ENCODE measurements around the gene ZFAND3.
"Not testable (repeated sequence)": the region's sequence is repeated elsewhere in the genome, so short reads cannot be mapped to it uniquely, and the experiment has no call there.

ZFAND3 gene

DNA sequence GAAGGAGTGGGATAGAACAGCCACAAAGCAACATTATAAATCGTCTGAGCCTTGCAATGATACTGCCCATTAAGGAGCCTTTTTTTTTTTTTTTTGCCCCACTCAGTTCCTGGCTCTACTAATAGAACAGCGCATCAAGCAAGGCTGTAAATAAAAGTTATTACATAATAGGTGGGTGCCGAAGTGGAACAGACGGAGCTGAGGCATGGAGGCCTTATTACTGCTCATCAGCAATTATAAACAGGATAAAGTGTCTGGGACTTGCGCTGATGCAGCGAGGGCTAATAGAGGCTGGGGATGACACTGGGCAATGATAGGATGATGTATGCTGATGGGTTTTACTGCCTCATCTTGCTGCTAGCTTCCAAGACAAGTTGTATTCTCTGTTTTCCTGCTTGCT, 272.1 kb downstream of the ZFAND3 start:
- DNase-seq (ENCODE audit: low read depth in 2 of 2), result no peak

DNA sequence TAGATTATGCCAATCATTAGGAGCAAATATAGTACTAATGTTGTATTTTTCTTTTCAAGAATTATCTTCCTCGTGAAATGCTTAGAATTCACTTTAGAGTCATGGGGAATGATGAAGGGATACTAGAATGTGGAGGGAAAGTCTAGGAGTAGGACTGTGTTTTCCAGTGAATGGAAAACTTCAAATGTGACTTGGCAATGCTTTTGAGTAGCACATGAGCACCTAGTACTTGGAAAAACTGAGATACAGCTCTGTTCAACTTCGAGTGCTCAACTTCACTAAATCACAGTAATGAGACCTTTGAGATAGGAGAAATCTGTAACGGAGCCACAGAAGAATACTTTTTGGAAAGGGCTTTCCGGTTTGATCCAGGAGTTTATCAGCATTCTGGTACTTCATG, 272.9 kb downstream of the ZFAND3 start:
- no peak for DNase-seq (ENCODE audit: low read depth in 2 of 2)

DNA sequence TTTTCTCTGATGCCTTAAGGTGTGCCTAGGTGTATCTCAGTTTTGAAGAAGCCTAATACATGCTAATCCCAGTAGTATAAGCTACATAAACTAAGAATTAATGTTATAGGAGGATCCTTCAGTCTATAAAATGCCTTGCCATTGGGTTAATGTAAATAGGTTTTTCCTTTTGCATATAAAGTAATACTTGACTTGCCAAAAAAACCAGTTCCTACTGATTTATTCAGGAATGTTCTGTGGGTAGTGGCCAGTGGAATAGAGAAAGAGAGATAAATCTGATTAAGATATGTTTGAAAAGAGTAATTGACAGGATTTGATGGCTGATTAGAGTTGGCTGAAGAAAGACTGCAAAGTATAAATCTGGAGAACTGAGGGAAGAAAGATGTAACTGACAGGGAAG, 273.4 kb downstream of the ZFAND3 start:
- DNase-seq (ENCODE audit: low read depth in 2 of 2), result no peak

DNA sequence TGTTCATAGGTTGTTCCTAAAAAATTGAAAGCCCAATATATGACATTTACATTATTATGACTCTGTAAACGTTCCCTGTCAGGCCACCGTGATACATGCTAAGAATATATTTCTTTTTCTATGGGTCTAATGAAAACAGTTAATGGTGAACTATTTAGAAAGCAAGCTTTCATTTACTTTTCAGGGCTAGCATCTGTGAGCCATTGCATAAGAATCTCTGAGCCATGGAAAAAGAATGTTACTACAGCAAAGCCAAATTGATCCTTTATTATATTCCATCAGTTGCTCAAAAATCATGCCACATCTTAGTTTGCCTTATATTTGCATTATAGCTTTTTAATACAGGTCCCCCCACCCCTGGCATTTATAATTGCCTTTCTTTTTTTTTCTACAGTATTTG, 275.5 kb downstream of the ZFAND3 start:
- no peak for DNase-seq (ENCODE audit: low read depth in 2 of 2)

DNA sequence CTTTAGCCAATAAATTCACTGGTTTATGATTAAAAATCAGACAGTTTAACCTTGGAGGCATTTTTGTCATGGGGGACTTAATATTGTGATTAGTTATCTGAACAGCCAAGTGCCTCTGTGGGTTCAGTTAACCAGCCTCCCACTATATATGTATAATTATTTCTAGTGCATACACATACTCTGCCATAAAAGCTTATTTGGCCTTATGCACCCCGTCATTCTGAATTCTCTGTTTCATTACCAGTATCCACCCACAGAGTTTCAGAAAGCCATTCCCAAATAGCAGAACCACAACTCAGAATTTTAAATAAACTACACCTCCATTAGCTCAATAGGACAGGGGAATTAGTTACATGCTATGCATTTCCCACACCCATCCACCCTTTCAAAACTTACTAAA, 279.7 kb downstream of the ZFAND3 start:
- DNase-seq (ENCODE audit: low read depth in 2 of 2), result no peak

DNA sequence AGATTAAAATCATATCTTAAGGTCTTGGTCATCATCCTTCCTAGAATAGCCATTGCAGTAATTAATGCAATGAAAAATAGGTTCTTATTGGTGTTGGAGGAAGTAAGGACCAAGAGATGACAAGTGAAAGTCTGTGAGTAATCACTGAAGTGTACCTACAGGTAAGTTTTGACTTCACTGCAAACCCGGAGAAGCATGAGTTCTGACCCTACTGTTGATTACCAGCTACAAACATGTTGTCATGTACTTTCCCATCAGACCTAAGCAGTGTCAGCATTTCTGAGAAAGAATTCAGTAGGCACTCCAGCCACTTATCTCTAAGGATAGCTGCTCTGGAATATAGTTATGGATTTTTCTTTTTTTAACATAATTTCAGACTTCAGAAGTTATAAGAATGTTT, 280.9 kb downstream of the ZFAND3 start:
- no peak for DNase-seq (ENCODE audit: low read depth in 2 of 2)

DNA sequence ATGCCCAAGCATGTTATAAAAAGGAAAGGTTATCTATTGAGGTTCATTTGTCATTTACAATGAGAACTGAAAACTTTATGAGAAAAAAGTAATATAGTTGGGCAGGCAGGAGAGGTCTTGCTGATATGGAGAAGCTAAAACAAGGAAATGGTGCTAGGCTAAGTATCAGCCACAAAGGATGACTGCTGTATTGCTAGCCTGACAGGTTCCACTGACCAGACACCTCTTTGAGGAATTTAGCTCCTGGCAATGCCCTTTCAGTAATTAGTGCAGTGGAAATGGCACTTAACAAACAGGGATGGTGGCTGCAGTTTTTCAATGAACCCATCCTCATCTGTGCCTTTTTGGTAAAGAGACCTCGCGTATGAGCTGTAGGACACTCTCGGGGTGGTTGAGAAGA, 284.4 kb downstream of the ZFAND3 start:
- DNase-seq (ENCODE audit: low read depth in 2 of 2), result no peak

DNA sequence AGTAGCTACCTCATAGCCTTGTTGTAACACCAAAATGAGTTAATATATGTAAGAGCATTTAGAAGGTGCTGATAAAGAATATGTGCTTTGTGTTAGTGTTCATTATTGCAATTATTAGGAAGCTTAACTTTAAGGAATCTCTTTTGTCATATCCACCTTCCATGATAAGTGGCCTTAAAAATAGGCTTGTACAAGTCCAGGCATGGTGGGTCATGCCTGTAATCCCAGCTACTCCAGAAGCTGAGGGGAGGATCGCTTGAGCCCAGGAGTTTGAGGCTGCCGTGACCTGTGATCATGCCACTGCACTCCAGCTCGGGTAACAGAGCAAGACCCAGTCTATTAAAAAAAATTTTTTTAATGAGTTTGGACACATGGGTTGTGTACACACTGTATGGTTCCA, 285.5 kb downstream of the ZFAND3 start:
- DNase-seq (ENCODE audit: low read depth in 2 of 2), result no peak

DNA sequence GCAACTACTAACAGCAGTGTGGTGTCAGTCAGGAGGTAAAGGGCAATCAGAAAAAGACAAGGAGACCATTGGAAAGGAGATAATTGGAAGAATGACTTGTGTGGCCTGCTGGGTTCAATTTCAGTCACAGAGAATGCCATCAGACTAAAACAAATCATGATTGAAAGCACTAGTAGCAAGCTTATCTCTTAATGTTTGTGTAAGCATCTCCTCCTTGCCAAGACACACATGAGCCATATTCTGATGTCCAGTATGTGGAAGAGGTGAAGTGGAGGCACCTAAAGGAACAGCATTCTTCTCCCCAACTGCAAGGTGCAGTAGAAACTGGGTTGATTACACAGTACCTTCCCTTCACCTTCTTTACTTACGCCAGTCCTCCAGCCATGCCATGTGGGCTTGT, 287.5 kb downstream of the ZFAND3 start:
- DNase-seq (ENCODE audit: low read depth in 2 of 2), result no peak

DNA sequence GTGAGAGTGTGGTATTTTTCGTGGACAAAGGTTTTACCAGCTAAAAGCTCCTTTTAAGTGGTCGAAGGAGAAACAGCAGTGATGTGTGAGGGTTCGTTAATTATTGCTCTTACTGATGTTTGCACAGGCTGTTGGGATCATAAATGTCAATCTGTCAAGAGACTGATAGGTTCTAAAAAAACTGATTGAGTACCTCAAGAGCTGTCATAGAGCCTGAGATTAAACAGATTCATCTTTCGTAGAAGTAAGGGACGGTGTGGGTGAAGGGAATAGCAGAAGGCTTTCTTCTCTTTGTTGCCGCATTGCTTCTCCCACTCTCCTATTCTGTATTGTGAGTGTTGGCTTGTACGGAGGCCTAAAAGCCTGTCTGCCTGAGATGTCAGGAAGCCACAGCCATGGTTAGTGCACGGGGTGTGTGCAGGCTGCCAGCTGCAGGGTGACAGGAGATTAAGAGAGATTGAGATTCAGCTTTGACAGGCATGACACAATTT, 291.0 kb downstream of the ZFAND3 start:
- DNase-seq (ENCODE audit: low read depth in 2 of 2), result no peak

DNA sequence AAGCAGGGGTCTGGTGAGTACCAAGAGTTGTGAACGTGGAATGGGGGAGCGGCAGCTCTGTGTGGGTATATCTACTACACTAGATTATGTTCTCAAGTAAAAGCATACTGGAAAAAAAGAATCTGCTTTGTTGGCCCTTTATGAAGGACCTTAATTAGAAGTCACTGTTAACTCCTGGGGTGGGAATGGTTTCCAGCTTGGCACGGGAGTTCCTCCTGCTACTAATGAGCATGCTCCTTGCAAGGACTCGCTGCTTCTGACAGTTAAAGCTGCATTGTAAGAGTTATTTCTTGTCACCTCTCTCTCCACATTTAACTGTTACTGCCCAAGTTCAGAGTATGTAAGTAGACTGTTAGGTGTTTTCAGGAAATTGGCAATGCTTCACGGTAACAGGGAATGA, 292.7 kb downstream of the ZFAND3 start:
- DNase-seq (ENCODE audit: low read depth in 2 of 2), result no peak

DNA sequence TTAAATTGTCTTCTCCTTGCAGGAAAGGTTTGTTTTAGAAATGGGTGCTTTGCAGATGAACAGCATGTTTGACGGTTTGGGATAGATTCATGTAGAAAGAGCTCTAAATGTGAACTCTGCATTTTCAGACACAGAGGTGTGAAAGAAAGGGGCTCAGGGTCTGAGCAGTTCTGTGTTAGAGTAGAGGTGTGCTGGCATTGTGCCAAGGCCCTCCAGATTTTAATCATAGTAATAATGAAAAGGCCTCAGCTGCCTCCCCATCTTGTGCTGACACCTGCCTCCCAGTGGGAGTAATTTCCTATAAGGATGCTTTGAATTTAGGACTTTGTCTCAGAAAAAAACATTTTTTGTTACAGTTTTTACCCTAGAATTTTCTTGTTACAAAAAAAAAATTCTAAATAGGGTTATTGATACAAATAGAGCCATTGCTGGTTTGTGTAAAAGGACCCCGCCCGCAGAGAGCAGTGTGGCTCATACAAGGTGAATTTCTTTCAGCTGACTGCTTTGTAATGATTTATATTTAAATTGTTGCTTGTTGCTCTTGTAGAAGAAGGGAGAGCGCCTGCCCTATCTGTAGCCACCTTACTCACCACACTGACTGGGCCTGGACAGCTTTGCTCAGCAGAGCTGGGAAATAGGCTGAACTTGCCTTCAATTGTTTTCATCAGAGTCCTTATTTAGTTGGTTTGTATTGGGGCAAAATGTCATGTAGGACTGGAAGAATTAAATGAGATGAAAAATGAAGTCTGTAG, 294.5 kb downstream of the ZFAND3 start:
- DNase-seq (ENCODE audit: low read depth in 2 of 2), result no peak

DNA sequence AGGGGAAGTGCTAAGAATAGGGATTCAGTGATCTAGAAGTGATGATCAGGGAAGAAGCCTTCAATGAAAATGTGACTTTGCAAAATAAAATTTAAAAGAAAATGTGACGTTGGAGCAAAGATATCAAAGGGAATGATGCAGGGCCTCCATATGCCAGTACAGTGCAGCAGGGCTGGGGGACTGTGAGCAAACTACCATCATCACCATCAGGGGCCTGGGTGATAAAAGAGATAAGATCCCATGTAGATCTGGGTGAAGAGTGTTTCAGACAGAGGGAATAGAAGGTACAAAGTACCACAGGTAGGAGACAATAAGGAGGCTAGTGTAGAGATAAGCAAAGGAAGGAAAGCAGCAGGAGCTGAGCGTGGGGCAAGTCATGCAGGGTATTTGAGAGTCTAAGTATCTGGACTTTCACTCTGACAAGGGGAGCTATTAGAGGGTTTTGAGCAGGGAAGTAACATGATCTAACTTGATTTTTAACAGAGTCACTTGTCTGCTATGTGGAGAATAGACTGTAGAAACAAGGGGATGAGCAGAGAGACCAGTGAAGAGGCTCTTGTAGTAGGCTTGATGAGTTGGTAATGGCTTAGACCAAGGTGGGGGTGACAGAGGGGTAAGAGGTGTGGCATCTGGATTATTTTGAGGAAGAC, 295.6 kb downstream of the ZFAND3 start:
- no peak for DNase-seq (ENCODE audit: low read depth in 2 of 2)

DNA sequence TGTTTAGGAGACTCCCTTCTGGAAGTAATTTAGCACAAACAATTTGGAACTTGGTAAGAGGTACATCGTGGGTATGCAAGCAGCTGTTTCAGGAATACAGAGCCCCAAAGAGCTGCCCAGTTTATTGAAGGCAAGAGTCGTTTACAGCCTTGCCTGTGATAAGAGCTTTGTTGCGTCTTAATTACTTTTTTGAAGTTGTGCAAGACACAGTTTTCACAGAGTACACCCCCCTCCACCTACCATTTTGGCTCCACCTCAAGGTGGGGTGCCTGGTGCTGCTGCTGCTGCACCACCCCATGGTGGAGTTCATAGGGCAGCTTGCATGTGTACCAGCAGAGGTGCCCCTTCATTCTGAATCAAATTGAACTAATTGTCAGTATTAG, 296.1 kb downstream of the ZFAND3 start:
- no peak for DNase-seq (ENCODE audit: low read depth in 2 of 2)

DNA sequence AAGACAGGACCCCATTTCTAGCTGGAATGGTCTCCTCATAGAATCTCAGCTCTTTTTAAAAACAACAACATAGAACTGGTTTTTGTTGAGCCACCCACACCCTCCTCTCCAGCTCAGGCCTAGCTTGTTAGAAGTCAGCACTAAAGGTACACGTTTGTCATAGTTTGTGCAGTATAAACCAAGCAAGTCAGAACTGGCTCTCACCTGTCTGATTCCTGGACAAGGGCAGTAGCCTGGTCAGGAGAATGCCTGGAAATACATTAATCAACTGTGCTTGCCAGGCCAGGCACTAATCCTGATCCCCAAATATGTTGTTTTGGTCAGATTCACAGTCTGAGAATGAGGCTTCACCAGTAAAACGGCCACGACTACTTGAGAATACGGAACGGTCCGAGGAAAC, 296.7 kb downstream of the ZFAND3 start:
- DNase-seq (ENCODE audit: low read depth in 2 of 2), result no peak

DNA sequence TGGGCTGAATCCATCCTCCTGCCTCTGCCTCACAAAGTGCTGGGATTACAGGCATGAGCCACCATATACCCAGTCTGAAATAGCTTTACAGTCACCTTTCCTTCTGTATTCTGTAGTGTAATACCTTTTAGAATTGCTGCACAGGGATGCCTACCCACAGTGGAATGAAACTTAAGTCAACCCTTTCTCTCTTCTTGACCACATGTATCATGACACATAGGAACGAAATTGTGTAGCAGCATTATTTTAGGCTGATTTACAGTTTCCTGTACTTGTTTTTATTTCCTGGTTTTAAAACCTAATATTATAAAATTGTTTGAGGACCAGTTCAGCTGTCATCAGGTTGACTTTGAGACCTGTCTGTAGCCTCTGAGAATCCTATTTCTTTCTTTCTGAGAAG, 297.8 kb downstream of the ZFAND3 start:
- no peak for DNase-seq (ENCODE audit: low read depth in 2 of 2)

DNA sequence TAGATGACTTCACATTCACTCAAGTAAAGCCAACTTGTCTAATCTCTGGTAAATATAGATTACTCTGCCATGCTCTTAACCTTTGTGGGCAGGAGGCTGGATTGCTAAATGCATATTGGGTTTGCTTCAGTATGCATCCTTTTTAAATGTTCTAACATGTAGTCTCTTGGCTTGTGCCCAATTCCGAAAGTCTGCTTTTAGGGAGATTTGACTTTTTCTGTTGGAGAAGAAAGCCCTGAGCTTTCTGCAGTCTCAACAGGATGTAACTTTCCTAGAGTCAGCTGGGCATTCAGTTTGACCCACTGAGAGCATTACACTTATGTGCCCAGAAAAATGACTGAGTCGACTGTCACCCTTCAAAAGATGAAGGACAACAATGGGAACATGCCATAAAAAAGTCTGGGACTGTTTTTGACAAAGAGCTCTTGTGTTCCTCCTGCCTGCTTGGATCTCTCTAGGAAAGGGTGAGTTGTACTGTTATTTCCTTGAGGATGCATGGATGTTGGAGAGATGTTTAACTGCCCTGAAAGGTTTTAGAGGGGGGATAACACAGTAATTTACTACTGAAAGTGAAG, 299.4 kb downstream of the ZFAND3 start:
- DNase-seq (ENCODE audit: low read depth in 2 of 2), result no peak

DNA sequence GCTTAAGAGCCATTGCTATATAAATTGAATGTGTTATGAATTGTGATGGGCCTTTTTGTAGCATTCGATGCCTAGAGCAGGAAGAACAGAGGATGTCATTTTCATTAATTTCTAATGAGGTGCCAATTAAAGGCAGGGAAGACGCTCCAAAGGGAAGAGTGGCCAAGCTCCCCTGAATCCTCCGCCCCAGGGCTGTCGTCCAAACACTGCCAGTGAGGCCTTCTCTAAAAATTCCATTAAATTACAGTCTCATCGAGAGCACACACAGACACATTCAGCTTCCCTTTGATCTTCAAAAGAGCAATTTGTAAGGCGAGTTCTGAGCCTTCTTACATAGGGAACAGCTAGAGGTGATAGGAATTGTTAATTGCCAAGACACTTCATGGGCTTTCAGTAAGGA, 300.0 kb downstream of the ZFAND3 start:
- no peak for DNase-seq (ENCODE audit: low read depth in 2 of 2)

DNA sequence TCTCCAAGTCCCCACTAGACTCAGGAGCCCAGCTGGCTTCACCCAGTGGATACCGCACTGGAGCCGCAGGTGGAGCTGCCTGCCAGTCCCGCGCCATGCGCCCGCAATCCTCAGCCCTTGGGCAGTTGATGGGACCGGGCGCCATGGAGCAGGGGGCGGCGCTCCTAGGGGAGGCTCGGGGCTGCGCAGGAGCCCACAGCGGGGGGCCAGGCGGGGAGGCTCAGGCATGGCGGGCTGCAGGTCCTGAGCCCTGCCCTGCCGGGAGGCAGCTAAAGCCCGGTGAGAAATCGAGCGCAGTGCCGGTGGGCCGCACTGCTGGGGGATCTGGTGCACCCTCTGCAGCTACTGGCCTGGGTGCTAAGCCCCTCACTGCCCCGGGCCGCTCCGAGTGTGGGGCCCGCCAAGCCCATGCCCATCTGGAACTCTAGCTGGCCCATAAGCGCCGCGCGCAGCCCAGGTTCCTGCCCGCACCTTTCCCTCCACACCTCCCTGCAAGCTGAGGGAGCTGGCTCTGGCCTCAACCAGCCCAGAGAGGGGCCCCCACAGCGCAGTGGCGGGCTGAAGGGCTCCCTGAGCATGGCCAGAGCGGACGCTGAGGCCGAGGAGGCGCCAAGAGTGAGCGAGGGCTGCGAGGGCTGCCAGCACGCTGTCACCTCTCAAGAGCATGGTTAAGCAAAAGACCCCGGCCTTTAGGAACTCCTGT, 304.8 kb downstream of the ZFAND3 start:
- DNase-seq (ENCODE audit: low read depth in 2 of 2), result not testable (repeated sequence)

DNA sequence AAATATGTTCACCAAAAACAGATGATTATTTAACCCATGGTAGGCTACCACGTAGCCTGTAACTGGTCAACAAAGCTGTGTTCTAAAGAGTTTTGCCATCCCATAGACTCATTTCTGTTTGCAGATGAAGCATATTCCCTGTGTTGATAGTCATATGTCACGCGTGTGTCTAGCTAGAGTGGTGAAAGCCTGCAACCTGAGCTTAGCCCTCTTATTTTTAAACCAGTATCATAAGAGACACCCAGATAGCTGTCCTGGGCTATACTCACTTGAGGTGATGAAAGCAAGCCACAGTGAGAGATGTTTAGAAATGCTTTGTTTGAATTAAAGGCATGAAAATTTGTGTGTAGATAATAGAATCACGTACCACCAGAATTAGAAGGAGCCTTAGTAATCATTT, 307.8 kb downstream of the ZFAND3 start:
- DNase-seq (ENCODE audit: low read depth in 2 of 2), result no peak

DNA sequence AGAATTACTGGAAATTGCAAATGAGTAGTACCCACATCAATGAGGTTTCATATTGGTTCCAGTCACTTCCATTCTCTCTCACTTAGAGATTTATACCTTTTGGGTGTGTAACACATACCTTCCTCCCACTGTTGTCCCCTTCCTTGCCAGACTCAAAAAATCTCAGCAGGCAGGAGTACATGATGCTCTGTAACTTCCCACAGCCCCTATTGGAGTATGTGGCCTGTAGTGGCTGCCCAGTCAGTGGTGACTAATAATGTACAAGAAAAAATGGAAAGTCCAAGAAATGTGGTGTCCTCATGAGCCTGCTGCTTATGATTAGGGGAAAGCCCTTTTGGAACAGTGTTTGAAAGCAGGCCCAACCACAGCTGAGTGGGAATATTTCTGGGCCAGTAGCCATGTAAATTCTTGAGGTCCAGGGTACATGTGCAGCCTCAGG, 312.0 kb downstream of the ZFAND3 start:
- no peak for DNase-seq (ENCODE audit: low read depth in 2 of 2)

DNA sequence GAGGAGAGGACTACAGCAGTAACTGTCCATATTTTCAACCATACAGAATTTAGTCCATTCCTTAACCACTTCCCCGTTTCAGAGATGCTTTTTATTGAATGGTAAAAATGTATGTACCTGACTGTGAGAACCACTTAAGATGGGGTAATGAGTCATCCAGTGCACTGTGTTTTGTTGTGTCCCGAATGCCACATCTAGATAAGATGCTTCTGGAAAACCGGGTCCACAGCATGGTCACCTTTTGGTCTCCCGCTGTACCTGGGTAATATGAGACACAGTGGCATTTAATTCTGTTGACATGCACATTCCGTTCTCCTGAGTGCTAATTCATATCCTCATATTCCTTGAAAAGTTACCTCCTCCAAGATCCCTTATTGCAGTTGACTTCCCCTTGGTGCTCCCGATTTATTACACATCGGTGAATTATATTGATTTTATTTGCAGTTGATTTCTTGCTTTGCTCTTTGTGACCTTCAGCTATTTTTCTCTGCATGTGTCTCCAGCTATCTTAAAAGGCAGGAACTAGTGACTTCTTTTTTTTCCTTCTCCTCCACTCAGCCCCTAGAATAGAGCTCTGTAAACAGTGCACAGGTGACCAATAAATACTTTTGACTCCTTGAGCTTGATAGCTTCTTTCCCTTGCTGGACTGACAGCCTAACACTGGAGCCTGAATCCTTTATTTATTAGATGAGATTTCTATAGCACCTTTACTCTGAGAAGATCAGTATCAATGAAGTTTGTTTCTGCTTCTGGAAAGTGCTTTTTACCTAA, 314.6 kb downstream of the ZFAND3 start:
- no peak for DNase-seq (ENCODE audit: low read depth in 2 of 2)
